ENCODE measurements around the gene GLIS1. TPM values are rescaled to one million over a fixed set of nuclear protein-coding genes. Genes with fewer than 3 reads are reported as not detected.

The GLIS1 gene
- total and polyA plus RNA-seq, 2 of the 8 experiments (the other 6 are each of a cell fraction or from before 2014, with no cell fraction given): 0.15 to 0.22 TPM

DNA sequence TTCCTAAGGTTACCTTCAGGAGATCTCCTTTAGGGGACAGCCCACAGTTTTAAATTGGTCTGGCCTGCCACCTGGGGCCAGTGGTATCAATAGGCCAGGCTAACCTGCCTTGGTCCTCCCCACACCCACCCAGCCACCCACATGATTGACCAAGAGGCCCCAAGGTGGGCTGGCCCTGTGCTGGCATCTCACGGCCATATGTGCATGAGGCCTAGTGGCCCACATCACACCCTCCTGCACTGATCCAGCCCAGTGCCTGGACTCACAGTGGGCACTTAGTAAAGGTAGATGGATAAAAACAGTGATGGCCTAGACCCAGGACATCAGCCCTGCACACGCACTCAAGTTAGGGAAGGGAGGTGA lies 197.7 kb downstream of the GLIS1 start (continued):
- TF ChIP-seq, protein P1, sequence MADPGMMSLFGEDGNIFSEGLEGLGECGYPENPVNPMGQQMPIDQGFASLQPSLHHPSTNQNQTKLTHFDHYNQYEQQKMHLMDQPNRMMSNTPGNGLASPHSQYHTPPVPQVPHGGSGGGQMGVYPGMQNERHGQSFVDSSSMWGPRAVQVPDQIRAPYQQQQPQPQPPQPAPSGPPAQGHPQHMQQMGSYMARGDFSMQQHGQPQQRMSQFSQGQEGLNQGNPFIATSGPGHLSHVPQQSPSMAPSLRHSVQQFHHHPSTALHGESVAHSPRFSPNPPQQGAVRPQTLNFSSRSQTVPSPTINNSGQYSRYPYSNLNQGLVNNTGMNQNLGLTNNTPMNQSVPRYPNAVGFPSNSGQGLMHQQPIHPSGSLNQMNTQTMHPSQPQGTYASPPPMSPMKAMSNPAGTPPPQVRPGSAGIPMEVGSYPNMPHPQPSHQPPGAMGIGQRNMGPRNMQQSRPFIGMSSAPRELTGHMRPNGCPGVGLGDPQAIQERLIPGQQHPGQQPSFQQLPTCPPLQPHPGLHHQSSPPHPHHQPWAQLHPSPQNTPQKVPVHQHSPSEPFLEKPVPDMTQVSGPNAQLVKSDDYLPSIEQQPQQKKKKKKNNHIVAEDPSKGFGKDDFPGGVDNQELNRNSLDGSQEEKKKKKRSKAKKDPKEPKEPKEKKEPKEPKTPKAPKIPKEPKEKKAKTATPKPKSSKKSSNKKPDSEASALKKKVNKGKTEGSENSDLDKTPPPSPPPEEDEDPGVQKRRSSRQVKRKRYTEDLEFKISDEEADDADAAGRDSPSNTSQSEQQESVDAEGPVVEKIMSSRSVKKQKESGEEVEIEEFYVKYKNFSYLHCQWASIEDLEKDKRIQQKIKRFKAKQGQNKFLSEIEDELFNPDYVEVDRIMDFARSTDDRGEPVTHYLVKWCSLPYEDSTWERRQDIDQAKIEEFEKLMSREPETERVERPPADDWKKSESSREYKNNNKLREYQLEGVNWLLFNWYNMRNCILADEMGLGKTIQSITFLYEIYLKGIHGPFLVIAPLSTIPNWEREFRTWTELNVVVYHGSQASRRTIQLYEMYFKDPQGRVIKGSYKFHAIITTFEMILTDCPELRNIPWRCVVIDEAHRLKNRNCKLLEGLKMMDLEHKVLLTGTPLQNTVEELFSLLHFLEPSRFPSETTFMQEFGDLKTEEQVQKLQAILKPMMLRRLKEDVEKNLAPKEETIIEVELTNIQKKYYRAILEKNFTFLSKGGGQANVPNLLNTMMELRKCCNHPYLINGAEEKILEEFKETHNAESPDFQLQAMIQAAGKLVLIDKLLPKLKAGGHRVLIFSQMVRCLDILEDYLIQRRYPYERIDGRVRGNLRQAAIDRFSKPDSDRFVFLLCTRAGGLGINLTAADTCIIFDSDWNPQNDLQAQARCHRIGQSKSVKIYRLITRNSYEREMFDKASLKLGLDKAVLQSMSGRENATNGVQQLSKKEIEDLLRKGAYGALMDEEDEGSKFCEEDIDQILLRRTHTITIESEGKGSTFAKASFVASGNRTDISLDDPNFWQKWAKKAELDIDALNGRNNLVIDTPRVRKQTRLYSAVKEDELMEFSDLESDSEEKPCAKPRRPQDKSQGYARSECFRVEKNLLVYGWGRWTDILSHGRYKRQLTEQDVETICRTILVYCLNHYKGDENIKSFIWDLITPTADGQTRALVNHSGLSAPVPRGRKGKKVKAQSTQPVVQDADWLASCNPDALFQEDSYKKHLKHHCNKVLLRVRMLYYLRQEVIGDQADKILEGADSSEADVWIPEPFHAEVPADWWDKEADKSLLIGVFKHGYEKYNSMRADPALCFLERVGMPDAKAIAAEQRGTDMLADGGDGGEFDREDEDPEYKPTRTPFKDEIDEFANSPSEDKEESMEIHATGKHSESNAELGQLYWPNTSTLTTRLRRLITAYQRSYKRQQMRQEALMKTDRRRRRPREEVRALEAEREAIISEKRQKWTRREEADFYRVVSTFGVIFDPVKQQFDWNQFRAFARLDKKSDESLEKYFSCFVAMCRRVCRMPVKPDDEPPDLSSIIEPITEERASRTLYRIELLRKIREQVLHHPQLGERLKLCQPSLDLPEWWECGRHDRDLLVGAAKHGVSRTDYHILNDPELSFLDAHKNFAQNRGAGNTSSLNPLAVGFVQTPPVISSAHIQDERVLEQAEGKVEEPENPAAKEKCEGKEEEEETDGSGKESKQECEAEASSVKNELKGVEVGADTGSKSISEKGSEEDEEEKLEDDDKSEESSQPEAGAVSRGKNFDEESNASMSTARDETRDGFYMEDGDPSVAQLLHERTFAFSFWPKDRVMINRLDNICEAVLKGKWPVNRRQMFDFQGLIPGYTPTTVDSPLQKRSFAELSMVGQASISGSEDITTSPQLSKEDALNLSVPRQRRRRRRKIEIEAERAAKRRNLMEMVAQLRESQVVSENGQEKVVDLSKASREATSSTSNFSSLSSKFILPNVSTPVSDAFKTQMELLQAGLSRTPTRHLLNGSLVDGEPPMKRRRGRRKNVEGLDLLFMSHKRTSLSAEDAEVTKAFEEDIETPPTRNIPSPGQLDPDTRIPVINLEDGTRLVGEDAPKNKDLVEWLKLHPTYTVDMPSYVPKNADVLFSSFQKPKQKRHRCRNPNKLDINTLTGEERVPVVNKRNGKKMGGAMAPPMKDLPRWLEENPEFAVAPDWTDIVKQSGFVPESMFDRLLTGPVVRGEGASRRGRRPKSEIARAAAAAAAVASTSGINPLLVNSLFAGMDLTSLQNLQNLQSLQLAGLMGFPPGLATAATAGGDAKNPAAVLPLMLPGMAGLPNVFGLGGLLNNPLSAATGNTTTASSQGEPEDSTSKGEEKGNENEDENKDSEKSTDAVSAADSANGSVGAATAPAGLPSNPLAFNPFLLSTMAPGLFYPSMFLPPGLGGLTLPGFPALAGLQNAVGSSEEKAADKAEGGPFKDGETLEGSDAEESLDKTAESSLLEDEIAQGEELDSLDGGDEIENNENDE (IDR thresholded peaks at IDR 0.05; ENCODE audit: insufficient replicate concordance, low read length): no peak
- TF ChIP-seq TEAD4 (IDR thresholded peaks at IDR 0.05; ENCODE audit: low read depth, low read length) (no peak), CEBPB (IDR thresholded peaks at IDR 0.05; ENCODE audit: low read depth, low read length) (no peak), NRF1 (IDR thresholded peaks at IDR 0.05; ENCODE audit: low read depth, low read length) (no peak), JUND (IDR thresholded peaks at IDR 0.05; ENCODE audit: low read length) (no peak), GABPA (IDR thresholded peaks at IDR 0.05; ENCODE audit: borderline replicate concordance, insufficient read depth, low read length) (no peak), POLR2A (IDR thresholded peaks at IDR 0.05; ENCODE audit: control extremely low read depth in 1 of 2, low read depth in 2 of 2, low read length in 2 of 2) (no peak), FOSL1 (IDR thresholded peaks at IDR 0.05; ENCODE audit: insufficient read depth, low read depth, low read length) (no peak), JUN (IDR thresholded peaks at IDR 0.05; ENCODE audit: low read depth, low read length) (no peak), SUZ12 (IDR thresholded peaks at IDR 0.05; ENCODE audit: low read length) (no peak)
- TF ChIP-seq, protein P2, sequence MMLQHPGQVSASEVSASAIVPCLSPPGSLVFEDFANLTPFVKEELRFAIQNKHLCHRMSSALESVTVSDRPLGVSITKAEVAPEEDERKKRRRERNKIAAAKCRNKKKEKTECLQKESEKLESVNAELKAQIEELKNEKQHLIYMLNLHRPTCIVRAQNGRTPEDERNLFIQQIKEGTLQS (IDR thresholded peaks at IDR 0.05; ENCODE audit: insufficient read depth, low read depth, low read length): no peak
- TF ChIP-seq, protein P3, sequence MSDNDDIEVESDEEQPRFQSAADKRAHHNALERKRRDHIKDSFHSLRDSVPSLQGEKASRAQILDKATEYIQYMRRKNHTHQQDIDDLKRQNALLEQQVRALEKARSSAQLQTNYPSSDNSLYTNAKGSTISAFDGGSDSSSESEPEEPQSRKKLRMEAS (IDR thresholded peaks at IDR 0.05): no peak

Data from H1 (cell line).